ENCODE results near the gene OR6X1.

- TF ChIP-seq POLR2A (IDR thresholded peaks at IDR 0.05) (no peak), POLR2AphosphoS5 (IDR thresholded peaks at IDR 0.05) (no peak), EP300 (IDR thresholded peaks at IDR 0.05) (no peak)
Observed at GRCh38 chr11:123797541-123797940, 43.2 kb upstream of the OR6X1 start.
